Forelimb muscle (tissue), 1 donor: ENCODE results near the gene MRTFA. TPM values are rescaled to one million over a fixed set of nuclear protein-coding genes. Genes with fewer than 3 reads are reported as not detected.
"Not testable (repeated sequence)": the region's sequence is repeated elsewhere in the genome, so short reads cannot be mapped to it uniquely, and the experiment has no call there.

ENCODE experiments used
- DNase-seq: peaks from one replicate; pipeline ENCODE4 v3.0.0-alpha.2; 2013; ENCODE audit warnings: low read depth
- polyA plus RNA-seq: library from polyadenylated mRNA; unstranded; fragments of 120-200 nt; gene quantifications from one replicate; pipeline ENCODE4 v1.2.1, GENCODE V29; 2013; ENCODE audit not compliant: insufficient read length

The MRTFA gene
- polyA plus RNA-seq, 1 donor, result 25.8 TPM

DNA sequence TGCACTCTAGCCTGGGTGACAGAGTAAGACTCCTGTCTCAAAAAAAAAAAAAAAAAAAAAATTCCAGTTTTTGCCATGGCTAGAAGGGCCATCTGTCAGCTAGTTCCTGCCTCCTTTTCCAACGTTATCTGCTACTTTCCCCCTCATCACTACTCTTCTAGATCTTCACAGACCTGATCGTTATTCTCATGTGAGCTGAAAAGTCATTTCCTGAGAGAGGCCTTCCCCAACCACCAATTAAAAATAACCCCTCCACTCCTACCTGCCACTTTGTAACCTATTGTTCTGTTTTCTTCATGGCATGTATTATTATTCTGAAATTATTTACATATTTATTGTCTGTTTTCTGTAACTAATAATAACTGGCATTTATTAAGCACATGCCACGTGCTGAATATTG lies 241.9 kb downstream of the MRTFA start:
- DNase-seq, result no peak

- DNase-seq, result no peak
Measured at GRCh38 chr22:40392618-40393017, 243.9 kb downstream of the MRTFA start.

GRCh38 chr22:40391417-40391816 lies 245.1 kb downstream of the MRTFA start:
- DNase-seq, result no peak

DNA sequence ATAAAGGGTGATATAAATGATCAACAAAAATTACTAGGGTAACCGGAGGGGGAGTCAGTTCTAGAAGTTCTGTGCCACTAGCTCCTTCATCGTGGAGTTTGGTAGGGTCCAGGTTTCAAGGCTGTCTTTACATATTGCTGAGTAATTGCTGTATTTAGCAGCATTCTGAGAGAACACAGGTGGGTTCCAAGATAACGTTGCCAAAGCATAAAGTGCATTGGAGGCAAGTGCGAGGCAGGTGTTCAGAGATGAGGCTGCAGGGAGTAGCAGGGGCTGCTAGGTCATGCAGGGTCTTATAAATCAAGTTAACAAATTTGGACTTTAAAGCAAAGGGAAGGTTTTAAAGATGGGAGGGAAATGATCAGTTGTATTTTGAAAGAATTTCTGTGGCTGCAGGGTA lies 248.3 kb downstream of the MRTFA start:
- DNase-seq, result no peak

DNA sequence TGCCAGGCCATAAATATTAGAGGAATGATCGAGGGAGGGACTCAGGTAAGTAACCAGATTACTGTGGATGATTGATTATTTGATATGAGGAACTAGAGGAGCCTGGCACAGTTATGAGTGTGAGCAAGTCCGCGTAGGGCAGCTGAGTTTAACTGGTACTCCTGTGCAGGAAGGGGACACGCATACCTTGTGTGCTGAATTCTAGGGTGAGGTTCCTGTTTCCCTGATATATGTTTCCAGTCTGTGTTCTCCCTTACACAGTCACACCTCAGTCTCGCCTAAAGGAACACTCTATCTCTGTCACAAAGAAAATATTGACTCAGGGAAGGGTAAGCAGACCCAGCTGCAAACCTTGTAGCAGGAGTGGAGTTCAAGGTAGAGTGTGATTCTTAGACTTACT lies 248.8 kb downstream of the MRTFA start:
- no peak for DNase-seq

DNA sequence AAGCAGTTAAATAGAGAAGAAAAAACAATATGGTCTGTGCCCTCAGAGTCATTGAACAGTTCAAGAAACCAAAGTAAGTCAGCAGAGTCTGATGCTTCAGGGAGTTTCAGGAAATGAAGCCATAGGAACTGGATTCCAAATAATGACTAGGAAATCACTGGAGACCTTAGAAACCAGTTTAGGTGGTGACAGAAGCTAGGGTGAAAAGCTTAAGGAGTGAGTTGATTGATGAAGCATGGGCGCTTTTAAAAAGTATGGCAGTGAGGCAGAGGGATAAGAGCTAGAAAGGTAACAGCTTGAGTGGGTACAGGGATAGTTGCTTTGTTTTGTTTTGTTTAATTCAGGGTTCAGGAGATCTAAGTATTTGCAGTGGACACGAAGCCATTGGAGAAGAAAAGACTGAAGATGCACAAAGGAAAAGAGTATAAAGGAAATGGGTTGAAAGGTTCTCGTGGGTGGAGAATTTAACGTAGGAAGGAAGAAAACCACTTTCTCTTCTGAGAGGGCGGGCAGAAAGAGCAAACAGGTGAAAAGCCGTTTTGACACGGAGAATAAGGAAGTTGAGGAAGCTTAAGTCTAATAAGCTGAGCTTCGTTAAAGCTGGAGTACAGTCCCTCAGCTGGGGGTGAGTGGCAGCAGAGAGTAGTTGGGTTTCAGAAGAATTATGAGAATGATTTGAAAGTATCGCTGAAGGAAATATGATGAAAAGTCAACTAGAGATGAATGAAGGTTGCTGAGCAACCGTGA lies 251.3 kb downstream of the MRTFA start:
- no peak for DNase-seq

GRCh38 chr22:40383905-40384304 lies 252.6 kb downstream of the MRTFA start:
- no peak for DNase-seq

GRCh38 chr22:40381461-40381860 lies 255.1 kb downstream of the MRTFA start:
- no peak for DNase-seq

- DNase-seq, result not testable (repeated sequence)
Measured at GRCh38 chr22:40378448-40378847, 258.1 kb downstream of the MRTFA start.

DNA sequence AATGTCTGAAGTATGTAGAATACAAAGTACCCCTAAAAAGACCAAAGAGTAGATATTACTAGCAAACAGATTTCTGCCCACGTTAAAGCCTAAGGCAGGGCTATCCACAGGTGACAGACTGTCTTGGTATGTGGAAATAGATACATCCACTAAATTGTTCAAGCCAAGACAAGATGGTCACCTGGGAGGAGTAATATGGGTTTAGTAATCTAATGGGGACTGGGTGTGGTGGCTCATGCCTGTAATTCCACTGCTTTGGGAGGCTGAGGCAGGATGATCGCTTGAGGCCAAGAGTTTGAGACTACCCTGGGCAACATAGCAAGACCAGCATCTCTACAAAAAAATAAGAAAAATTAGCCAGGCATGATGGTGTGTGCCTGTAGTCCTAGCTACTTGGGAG lies 258.6 kb downstream of the MRTFA start:
- no peak for DNase-seq

- no peak for DNase-seq
Measured at GRCh38 chr22:40376149-40376548, 260.4 kb downstream of the MRTFA start.

- DNase-seq, result no peak
Measured at GRCh38 chr22:40374567-40374966, 262.0 kb downstream of the MRTFA start.

GRCh38 chr22:40368836-40369235 lies 267.7 kb downstream of the MRTFA start:
- DNase-seq, result no peak

DNA sequence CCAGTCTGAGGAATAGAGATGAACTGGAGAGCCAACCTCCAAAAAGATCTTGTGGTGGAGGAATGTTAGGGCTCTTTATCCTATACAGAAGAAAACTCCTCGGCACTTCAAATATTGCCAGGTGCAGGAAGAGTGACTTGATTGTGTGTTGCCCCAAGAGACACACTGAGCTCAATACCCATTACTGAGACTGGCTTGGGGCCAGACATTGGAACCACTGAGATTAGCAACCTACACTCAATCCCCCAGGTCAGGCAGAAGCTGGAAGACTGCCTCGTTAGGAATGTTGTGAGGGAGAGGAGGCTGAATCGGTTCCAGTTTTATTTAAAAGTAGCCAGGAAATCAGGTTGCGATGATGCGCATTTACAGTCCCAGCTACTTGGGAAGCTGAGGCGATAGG lies 268.5 kb downstream of the MRTFA start:
- no peak for DNase-seq

DNA sequence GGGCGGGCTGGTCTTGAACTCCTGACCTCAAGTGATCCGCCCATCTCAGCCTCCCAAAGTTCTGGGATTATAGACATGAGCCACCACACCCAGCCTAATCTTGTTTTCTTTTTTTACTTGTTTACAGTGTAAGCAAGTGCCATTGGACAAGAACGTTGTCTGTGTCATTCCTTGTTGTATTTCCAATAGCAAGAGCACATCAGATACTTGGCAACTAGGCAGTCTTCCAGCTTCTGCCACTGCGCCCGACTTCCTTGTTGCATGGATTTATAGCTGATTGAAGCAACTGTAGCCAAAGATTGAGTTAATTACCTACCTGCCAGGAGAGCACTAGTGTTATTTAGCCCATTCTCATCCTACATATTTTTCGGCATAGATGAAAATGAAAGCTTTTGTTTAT lies 269.2 kb downstream of the MRTFA start:
- no peak for DNase-seq

DNA sequence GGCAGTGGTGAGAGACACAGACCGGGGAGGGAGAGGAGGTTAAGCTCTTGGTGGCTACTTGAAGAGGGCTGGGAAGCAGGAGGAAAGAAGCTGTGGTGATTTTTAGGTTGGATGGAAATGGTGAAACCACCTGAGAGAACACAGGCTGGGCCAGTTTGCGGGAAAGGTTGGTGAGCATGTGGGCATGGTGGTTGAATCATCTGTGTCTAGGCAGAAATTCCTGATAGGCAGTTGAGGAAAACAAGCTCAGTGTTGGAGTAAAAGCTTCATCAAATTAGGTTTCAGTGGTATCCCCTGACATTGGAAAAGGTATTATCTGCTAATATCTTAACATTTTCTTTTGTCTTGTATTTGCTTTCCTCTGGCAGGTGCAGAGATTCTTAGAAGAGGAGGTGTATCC lies 270.5 kb downstream of the MRTFA start:
- DNase-seq, result no peak

DNA sequence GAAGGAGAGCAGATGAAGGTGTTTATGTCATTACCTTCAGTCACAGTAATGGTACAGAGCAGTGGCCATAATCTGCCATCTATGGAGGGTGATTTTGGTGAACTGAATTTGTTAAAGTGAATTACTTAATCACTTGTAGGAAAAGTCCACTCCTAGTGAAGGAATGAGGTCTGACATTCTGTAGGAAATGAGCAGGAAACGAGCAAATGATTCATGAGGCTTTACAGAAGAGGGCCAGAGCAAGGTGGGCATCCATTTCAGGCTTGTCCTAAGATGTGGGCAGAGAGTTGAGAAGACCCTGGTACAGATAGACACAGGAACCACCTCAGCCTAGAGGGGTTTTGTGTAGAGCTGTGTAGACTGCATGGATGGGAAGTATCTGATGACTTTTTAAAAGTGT lies 272.1 kb downstream of the MRTFA start:
- no peak for DNase-seq

DNA sequence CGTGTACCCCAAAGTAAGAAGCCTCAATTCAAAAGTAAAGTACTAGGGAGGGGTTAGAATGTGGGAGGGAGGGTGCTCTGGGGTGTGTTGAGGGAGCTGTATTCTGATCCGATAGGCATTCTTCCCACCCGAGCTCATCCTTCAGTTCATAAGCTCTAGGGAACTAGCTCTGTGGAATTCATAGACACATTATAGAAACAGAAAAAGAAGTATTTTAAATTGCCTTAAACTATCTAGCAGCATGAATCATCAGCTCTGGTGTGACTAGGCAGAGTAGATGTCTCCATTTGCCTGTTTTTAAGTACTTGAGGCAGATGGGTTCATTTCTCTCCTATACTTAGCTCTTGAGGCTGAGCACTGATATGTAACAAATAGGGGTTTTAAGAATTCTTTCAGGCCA lies 273.5 kb downstream of the MRTFA start:
- DNase-seq, result no peak

DNA sequence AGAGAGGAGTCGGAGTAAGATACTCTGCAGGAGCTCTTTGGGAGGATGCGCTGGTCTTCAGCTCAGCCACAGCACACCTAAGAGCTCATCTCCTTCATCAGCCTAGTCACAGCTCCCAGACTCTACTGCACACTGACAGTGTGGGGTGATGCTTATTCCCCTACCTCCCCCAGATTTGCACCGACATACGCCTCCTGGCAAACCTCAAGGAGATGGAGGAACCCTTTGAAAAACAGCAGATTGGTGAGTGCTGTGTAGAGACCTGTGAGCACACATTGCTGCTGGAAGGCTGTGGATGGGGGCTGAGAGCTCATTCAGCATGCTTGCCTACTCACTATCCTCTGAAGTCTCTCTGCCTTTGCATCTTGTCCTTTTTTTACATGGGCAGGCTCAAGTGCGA lies 275.4 kb downstream of the MRTFA start:
- DNase-seq, result no peak

Other genes starting within 250 kb of the MRTFA start
- gene MCHR1, start 42.8 kb upstream of the MRTFA start, polyA plus RNA-seq, result 0.20 TPM
- 20.9 TPM for gene SLC25A17, start 182.6 kb upstream of the MRTFA start, polyA plus RNA-seq
- 495 TPM for gene ST13, start 219.9 kb upstream of the MRTFA start, polyA plus RNA-seq
- 14.1 TPM for gene XPNPEP3, start 220.4 kb upstream of the MRTFA start, polyA plus RNA-seq
- gene DNAJB7, start 225.4 kb upstream of the MRTFA start, polyA plus RNA-seq, result 0.47 TPM